GF-D8 (cell line): ENCODE results near the gene OR2T12.
"Not testable (repeated sequence)": the region's sequence is repeated elsewhere in the genome, so short reads cannot be mapped to it uniquely, and the experiment has no call there.

Experiments
- DNase-seq: peaks from one replicate; lab custom pipeline; 2025; lab: John Stamatoyannopoulos, UW

OR2T12 gene

GRCh38 chr1:248303324-248303723 lies at the start of gene OR2T12:
TSS of gene OR2T12 (minus strand) at chr1:248303424. CDS start at chr1:248295578, 7,846 bp downstream.
- DNase-seq = no peak

- DNase-seq = no peak
Observed at GRCh38 chr1:248348475-248348874, 45.3 kb upstream of the OR2T12 start, which contains the start of gene OR14C36. TSS of gene OR14C36 (plus strand) at chr1:248348775. CDS start at chr1:248348775, 0 bp downstream.

GRCh38 chr1:248343451-248343850 lies 40.2 kb upstream of the OR2T12 start:
- DNase-seq = no peak

DNA sequence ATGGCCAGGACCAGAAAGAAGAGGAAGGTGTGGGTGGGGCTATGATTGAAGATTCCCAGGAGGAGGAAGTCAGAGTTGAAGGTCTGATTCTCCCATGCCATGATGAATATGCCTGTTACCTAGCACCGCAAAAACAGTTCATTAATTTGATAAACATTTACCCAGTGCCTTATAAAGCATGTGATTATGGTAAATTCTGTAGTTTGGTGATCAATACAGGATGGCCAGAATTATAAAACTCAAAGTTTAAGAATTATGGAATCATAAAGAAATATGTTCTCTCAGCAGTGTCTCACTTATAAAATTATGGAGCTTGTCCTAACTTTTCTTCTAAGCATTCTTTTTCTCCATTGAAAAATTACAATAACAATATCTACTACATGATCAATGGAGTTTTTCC lies 21.2 kb upstream of the OR2T12 start, which contains the start of gene OR2M7:
Gene OR2M7 (minus strand): TSS at position 101 of the 400 bp plus-strand sequence. CDS start 0 bp downstream, at position 101.
- no peak for DNase-seq

- DNase-seq = no peak
Observed at GRCh38 chr1:248316796-248317195, 13.6 kb upstream of the OR2T12 start.

GRCh38 chr1:248306740-248307139 lies 3.5 kb upstream of the OR2T12 start:
- not testable (repeated sequence) for DNase-seq

DNA sequence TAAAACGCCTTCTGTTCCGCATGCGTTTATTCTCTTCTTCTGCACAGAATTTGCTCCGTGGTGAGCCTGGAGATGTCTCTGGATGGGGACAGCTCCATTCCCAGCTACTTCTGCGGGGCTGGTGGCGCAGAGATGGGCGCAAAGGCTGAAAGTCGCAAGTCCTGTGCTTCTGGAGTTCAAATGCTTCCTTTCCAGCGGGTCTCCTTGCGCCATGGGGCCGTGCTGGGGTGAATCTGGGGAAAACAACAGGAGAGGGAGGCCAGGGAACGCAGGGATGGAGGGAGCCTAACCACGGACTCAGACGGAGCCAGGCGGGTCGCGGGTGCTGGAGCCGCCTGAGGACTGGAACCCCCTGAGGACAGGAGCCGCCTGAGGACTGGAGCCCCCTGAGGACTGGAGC lies 2.9 kb upstream of the OR2T12 start:
- DNase-seq = no peak

GRCh38 chr1:248305672-248306071 lies 2.4 kb upstream of the OR2T12 start:
- not testable (repeated sequence) for DNase-seq

- peak; percentile 74 for DNase-seq
Observed at GRCh38 chr1:248288391-248288790, 14.8 kb downstream of the OR2T12 start.

- DNase-seq = no peak
Observed at GRCh38 chr1:248277876-248278275, 25.3 kb downstream of the OR2T12 start, which contains the start of gene OR2T33. TSS of gene OR2T33 (minus strand) at chr1:248277976. CDS start at chr1:248273814, 4,162 bp downstream.

DNA sequence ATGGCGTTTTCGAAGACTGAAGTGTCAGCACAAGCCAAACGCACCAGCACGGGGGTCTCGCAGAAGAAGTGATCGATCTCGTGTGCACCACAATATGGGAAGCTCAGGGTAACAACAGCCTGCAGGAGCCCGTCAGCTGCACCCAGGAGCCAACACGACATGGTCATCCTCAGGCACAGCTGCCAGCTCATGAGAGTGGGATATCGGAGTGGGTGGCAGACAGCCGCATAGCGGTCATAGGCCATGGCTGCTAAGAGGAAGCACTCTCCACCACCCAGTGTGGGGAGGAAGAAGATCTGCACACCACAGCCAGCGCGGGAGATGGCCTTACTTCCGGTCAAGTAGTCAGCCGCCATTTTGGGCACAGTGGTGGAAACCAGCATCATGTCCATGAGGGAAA lies 30.0 kb downstream of the OR2T12 start:
- DNase-seq = not testable (repeated sequence)

- DNase-seq = no peak
Observed at GRCh38 chr1:248268178-248268577, 35.0 kb downstream of the OR2T12 start.

DNA sequence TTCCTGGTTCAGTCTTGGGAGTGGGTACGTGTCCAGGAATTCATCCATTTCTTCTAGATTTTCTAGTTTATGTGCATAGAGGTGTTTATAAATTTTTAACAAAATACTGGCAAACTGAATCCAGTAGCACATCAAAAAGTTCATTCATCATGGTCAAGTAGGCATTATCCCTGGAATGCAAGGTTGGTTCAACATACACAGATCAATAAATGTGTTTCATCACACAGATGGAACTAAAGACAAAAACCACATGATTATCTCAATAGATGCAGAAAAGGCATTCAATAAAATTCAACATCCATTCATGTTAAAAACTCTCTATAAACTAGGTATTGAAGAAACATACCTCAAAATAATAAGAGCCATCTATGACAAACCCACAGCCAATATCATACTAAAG lies 43.9 kb downstream of the OR2T12 start:
- DNase-seq = not testable (repeated sequence)

GRCh38 chr1:248243204-248243603 lies 60.0 kb downstream of the OR2T12 start:
- no peak for DNase-seq
